GM18873 (cell line): ENCODE data around the gene LRP3.

Experiments
- ATAC-seq: cut with Tn5 transposase; IDR thresholded peaks from one replicate; pipeline ENCODE4 v1.9.1; 2021; ENCODE audit warnings: mild to moderate bottlenecking, moderate library complexity, moderate number of reproducible peaks; ENCODE audit not compliant: unreplicated experiment, low FRiP score

LRP3 gene

GRCh38 chr19:33235269-33235995 is 41.3 kb downstream of the LRP3 start:
- peak; percentile 93 for ATAC-seq

- ATAC-seq, result no peak
Observed at GRCh38 chr19:33235996-33236350, 41.8 kb downstream of the LRP3 start.

- ATAC-seq, result no peak
Observed at GRCh38 chr19:33236696-33237390, 42.7 kb downstream of the LRP3 start.

DNA sequence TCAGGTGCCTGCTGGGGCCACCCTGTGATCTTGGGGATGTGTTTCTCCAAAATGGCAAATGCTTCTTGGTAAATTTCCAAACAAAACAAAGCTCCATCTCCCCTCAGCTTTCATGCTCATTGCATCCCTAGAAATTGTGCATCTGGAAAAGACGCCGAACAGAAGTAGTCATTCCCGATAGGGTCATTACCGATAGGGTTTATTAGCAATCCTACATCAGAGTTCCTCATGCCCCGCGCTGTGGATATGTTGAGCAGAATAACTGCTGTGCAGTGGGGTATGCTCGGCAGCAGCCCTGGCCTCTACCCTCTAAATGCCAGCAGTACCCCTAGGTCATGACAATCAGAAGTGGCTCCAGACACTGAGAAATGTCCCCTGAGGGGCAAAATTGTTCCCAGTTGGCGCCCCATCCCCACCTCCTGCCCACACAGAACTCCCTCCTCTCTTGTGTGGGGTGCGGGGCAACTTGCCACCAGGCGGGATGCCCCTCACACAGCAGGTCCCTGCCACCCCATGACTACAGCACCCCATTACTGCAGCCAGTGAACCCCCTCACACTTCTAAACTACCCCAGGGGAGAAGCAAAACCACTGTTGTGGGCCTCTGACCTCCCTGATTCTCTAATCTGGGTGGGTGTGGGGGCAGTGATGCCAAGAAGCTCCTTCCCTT is 44.5 kb downstream of the LRP3 start:
- ATAC-seq, result no peak

DNA sequence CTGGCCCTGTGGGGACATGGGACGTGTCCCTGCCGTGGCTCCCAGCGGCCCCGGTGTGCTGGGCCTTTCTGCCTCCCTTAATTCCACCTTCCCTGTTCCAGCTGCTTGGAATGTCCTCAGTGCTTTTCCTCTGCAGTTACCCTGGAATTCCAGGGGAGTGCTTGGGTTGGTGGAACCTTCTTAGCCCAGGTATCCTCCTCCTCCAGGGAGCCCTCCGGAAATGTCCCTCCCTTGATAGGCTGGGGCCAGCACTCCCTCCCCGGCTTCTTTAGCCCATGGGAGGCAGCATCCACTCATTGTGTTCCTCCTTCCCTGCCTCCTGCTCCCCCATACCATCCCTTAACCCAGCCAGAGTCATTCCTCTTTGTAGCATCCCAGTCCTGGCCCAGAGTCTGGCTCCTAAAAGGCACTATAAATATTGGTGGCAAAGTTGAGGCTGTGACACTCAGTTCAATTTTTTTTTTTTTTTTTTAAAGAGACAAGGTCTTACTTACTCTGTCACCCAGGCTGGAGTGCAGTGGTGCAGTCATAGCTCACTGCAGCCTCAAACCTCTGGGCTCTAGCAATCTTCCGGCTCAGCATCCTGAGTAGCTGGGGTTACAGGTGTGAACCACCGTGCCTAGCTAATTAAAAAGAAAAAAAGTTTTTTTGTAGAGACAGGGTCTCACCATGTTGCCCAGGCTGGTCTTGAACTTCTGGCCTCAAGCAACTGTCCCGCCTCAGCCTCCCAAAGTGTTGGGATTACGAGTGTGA is 45.3 kb downstream of the LRP3 start:
- ATAC-seq, result no peak

DNA sequence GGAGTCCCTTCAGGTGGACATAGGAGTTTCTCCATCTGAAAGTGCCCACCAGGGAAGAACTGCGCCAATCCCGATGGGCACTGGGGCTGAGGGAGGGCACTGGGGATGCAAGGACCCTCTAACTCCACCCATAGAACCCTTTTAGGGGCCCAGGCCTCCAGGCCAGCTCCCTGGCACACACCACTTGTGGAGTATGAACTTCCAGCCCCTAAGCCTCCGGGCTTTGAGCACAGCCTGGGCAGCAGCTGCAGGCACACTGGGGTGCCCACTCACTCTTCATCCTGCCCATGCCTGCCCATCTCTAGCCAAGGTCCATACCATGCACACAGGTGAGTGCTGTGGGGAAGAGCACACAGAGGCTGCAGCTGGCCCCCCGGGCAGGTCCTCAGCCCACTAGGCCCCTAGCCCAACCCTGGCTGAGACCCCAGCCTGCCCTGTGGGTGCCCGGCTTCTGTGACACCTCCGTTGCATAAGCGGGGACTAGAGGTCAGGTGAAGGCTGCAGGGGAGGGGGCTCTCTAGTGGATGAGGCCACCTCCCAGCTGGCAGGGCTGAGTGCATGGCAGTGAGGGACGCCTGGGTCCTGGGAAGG is 46.1 kb downstream of the LRP3 start:
- no peak for ATAC-seq

GRCh38 chr19:33241091-33241529 is 47.0 kb downstream of the LRP3 start:
- ATAC-seq, result no peak

DNA sequence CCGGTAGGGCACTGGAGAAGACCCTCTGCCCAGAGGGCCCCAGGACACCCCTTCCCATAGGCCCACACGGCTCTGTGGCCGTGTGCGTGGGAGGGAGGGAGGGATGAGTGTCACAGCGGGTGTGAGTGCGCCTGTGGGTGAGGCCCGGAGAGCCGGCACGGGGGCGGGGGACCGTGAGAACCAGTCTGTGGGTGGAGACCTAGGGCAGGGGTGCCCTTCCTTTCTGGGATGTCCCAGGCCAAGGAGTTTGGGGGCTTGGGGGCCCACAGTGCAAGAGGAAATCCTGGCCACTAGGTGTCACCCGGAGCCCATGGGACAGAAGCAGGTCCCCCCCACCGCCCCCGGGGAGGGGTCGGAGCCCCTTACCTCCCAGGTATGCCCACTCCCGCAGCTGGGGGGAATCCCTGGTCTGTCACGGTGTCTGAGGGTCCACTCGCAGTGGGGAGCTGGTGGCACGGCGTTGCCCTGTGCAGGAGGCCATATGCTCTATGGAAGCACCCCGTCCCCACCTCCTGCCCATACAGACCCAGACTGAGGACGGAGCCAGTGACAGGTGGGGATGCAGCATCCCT is 47.5 kb downstream of the LRP3 start:
- ATAC-seq, result no peak

GRCh38 chr19:33242131-33242530 is 48.0 kb downstream of the LRP3 start:
- ATAC-seq, result no peak

- ATAC-seq, result no peak
Observed at GRCh38 chr19:33242911-33243310, 48.8 kb downstream of the LRP3 start.

GRCh38 chr19:33245948-33246708 is 52.0 kb downstream of the LRP3 start:
- ATAC-seq, result no peak

DNA sequence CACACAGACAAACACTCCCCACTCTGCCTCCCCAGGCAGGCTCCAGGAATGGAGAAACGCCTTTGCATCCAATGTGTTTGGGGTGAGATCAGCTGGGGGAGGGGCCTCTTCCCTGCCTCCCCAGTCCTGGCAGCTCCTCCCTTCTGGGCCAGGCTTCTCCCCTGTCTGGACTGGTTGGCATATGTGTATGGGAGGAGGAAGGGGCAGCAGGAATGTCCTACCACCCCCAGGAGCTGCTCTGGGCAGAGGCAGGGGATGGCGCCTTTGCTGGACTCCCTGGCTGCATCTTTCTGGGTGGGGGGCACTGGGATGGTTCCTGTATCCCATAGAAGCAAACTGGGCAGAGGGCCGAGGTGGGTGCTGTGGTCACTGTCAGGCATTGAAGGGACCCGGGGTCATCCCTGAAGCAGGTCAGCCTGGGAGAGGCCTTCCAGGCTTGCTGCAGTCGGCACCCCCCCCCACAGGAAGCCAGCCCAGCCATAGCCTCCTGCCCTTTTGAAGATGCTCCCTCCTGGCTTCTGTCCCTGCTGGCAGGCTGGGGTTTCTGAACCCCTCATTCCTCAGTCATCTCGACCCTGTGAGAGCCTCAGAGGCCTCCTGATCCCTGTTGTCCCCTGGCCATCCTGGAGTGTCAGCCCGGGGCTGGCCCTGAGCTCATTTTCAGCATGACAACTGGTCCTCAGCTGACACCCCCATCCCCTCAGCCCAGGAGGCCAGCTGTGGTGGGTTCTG is 52.7 kb downstream of the LRP3 start:
- ATAC-seq, result no peak

GRCh38 chr19:33247441-33247819 is 53.3 kb downstream of the LRP3 start:
- ATAC-seq, result no peak

DNA sequence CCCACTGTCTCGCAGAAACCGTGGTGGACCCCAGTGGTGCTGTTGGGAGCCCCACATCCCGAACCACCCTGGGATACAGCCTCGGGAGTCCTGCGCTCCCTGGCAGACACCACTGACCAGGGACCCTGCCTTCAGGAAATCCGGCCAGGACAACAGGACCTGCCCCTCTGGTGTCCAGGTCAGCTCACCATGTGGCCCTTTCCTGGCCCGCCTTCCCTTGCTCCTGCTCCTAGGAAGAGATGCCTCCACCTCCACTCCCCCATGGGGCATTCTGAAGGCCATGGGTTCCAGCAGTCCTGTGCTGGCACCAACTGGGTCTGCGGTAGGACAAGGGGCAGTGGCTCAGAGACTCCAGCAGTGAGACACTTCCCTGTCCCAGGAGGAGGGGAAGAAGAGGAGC is 54.0 kb downstream of the LRP3 start:
- no peak for ATAC-seq

DNA sequence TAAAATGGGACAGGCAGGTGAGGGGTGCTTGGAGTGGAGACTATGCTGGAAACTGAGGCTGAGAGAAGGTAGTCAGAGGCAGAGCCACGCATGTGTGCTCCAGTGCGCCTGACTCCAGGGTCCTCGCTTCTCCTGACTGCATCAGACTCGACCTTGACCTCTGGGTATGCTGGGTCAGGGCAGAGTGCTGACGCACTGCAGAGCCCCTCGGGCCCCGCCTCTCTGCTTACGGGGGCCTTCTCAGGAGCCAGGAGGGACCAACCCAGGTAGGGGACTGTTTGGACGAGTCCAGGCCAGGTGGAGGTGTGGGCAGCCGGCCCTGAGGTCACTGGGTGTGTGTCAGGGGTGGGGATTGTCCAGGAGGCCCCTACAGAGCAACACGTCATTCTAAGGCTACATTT is 54.4 kb downstream of the LRP3 start:
- ATAC-seq, result no peak

DNA sequence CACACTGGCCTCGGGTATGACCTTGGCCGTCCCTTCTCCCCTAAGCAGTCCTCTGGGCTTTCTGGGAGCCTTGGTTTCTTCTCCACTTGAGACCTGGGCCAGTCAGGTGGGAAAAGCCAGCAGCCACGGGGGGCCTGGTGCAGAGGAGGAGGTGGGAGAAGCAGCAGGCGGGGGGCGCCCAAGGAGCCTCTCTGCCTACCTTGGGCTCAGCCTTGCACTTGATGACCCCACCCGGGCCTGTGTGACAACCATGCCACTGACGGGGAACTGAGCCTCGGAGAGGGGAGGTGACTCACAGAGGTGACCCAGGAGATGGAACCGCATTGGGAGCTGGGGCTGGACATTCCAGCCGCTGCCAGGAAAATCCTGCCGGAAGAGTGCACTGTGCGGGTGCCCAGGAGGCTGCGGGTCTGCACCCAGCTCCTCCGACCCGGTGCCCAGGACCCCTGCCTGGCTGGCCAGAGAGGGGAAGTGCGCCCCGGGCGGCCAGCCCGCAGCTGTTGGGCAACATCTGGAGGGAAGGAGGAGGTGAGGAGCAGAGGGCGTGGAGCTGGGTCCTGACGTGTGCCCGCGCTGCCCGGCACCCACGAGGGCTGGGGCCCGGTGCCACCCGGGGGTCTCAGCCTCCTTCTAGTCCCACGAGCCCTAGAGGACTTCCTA is 55.0 kb downstream of the LRP3 start:
- ATAC-seq, result no peak

- ATAC-seq, result no peak
Observed at GRCh38 chr19:33249740-33250366, 55.7 kb downstream of the LRP3 start.

DNA sequence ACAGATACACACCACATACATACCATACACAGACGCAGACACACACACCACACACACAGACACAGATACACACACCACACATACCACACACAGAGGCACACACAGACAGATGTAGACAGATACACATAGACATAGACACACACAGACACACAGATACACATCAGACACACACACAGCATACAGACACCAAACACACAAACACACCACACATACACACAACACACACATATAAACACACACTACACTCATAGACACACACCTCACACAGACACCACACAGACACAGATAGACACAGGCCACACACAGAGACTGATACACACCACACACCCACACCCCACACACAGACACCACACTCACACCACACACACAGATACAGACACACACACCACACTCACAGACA is 56.4 kb downstream of the LRP3 start:
- ATAC-seq, result no peak
